ENCODE results near the gene TP53BP2.

The TP53BP2 gene

GRCh38 chr1:223751696-223752095 is 94.1 kb downstream of the TP53BP2 start:
- ChIA-PET CTCF (interaction anchor here (0.8 to 5.8 kb wide), 6 partner anchors 9 to 56 kb away, joined by 3 to 68 read pairs (median 6); partner anchors contain the start of gene CAPN2), POLR2A (no interaction called here)
- DNase-seq (ENCODE audit: extremely low spot score) = no peak
- TF ChIP-seq CTCF (IDR thresholded peaks at IDR 0.05; ENCODE audit: control extremely low read depth, extremely low read depth, low read depth, missing control alignments) = no peak

GRCh38 chr1:223750730-223751570 is 94.8 kb downstream of the TP53BP2 start:
- ChIA-PET POLR2A (no interaction called here), CTCF (interaction anchor here (0.8 to 5.8 kb wide), 11 partner anchors 10 to 55 kb away, joined by 3 to 68 read pairs (median 8); partner anchors contain the start of gene CAPN2)
- no peak for DNase-seq (ENCODE audit: extremely low spot score)
- TF ChIP-seq CTCF (IDR thresholded peaks at IDR 0.05; ENCODE audit: control extremely low read depth, extremely low read depth, low read depth, missing control alignments) = no peak

- peak; percentile 78 for DNase-seq (ENCODE audit: extremely low spot score)
- ChIA-PET POLR2A (no interaction called here), CTCF (interaction anchor here (0.6 to 5.8 kb wide), 40 partner anchors 11 to 584 kb away, joined by 3 to 68 read pairs (median 4); partner anchors contain the start of gene CAPN2)
- TF ChIP-seq CTCF (IDR thresholded peaks at IDR 0.05; ENCODE audit: control extremely low read depth, extremely low read depth, low read depth, missing control alignments) = peak; percentile 81
These were observed 96.7 kb downstream of the TP53BP2 start for GRCh38 chr1:223748773-223749733.

- POLR2A ChIA-PET = no interaction called here
- CTCF ChIA-PET = interaction anchor here (1.3 to 5.8 kb wide), 14 partner anchors 11 to 56 kb away, joined by 3 to 68 read pairs (median 12); partner anchors contain the start of gene CAPN2
- no peak for TF ChIP-seq CTCF (IDR thresholded peaks at IDR 0.05; ENCODE audit: control extremely low read depth, extremely low read depth, low read depth, missing control alignments)
- DNase-seq (ENCODE audit: extremely low spot score) = no peak
These were observed 97.4 kb downstream of the TP53BP2 start for GRCh38 chr1:223748405-223748772.

- TF ChIP-seq CTCF (IDR thresholded peaks at IDR 0.05; ENCODE audit: control extremely low read depth, extremely low read depth, low read depth, missing control alignments) = no peak
- ChIA-PET CTCF (interaction anchor here (1.1 to 5.8 kb wide), 6 partner anchors 10 to 57 kb away, joined by 3 to 68 read pairs (median 19); partner anchors contain the start of gene CAPN2), POLR2A (no interaction called here)
- no peak for DNase-seq (ENCODE audit: extremely low spot score)
These were observed 97.9 kb downstream of the TP53BP2 start for GRCh38 chr1:223747838-223748335.

- CTCF ChIA-PET = interaction anchor here (2.4 to 4.2 kb wide), 3 partner anchors 11 to 50 kb away, joined by 4 to 16 read pairs (median 15); no protein-coding TSS in a partner anchor
These were observed 100.0 kb downstream of the TP53BP2 start for GRCh38 chr1:223745731-223746130.

More at GRCh38 chr1:223745731-223746130, 100.0 kb downstream of the TP53BP2 start:
- no peak for DNase-seq (ENCODE audit: extremely low spot score)
- no peak for TF ChIP-seq CTCF (IDR thresholded peaks at IDR 0.05; ENCODE audit: control extremely low read depth, extremely low read depth, low read depth, missing control alignments)
- POLR2A ChIA-PET = no interaction called here

All from GM10248 (cell line).